ENCODE data around the gene PARP8.
A peak's percentile ranks its signal among the peaks of the same experiment; 100 is the strongest.
"Not testable (repeated sequence)": the region's sequence is repeated elsewhere in the genome, so short reads cannot be mapped to it uniquely, and the experiment has no call there.

Gene PARP8

DNA sequence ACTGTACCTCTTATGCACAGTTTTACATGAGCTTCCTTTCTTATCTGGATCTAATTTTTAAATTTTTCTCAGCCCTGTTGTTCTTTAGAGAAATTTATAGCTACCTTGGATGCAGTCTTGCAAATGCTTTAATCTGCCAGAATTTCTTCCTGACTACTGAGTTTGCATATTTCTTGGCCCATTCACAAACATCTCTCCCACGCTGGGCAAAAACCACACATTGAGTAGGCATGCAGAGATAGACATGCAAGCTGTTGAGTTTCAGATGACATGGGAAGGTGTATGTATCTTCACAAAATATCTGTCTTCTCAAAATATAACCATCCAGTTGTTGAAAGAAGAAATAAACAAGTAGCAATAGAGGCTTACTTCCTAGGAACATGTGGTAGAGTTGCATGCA lies 101.2 kb downstream of the PARP8 start:
- FAIRE-seq: peak; percentile 93
- DNase-seq (ENCODE audit: insufficient read length, low spot score): no peak

DNA sequence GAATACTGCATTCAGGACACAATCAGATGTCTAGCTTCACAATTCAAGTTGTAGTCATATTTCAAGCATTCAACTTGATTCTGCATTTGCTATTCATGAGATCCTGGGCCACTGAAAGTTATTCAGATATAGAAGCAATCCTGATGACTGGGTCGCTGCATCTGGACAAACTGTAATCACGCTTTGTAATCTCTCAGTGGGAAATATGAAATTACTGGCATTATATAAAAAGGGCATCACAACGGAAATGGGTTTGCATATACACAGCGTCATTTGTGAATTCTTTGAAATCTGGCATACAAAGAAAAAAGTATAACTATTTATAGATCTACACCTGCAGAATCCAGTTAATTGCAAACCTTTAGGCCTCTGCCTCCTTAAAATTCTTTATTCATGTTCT lies 102.2 kb downstream of the PARP8 start:
- DNase-seq (ENCODE audit: insufficient read length, low spot score) (no peak), FAIRE-seq (no peak)

DNA sequence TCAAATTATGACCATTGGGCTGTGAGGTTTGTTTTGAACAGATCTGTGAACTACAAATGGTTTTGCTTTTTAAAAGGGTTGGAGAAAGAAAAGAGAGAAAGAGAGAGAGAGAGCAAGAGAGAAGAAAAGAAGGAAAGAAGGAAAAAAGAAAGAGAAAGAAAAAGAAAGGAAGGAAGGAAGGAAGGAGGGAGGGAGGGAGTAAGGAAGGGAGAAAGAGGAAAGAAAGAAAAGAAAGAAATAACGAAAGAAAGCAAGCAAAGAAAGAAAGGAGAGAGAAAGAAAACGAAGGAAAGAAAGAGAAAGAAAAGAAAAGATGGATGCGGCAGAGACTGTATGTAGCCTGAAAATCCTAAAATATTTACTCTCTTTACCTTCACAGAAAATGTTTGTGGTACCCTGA lies 104.0 kb downstream of the PARP8 start:
- DNase-seq (ENCODE audit: insufficient read length, low spot score): no peak
- no peak for FAIRE-seq

DNA sequence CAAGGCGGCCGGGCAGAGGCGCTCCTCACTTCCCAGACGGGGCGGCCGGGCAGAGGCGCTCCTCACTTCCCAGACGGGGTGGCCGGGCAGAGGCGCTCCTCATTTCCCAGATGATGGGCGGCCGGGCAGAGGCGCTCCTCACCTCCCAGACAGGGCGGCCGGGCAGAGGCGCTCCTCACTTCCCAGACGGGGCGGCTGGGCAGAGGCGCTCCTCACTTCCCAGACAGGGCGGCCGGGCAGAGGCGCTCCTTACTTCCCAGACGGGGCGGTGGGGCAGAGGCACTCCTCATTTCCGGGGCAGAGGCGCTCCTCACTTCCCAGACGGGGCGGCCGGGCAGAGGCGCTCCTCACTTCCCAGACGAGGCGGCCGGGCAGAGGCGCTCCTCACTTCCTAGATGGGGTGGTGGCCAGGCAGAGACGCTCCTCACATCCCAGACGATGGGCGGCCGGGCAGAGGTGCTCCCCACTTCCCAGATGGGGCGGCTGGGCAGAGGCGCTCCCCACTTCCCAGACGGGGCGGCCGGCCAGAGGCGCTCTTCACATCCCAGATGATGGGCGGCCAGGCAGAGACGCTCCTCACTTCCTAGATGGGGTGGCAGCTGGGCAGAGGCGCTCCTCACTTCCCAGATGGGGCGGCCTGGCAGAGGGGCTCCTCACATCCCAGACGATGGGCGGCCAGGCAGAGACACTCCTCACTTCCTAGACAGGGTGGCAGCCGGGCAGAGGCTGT lies 108.2 kb downstream of the PARP8 start:
- FAIRE-seq; DNase-seq (ENCODE audit: insufficient read length, low spot score): not testable (repeated sequence)

DNA sequence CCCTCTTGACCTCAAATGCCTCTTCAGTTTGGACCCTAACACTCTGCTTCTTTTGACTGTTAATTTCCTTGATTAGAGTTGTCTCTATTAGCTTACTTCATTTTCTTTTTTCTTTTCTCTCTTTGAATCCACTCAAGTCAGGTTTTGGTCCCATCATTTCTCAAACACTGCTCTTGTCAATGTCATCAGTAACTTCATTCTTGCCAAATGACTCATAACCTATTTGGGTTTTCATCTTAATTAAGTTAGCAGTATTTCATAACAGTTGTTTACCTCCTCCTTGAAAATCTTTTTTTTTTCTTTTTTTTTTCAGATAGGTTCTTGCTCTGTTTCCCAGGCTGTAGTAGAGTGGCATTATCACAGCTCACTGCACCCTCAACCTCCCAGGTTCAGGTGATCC lies 119.6 kb downstream of the PARP8 start:
- FAIRE-seq: peak; percentile 66

DNA sequence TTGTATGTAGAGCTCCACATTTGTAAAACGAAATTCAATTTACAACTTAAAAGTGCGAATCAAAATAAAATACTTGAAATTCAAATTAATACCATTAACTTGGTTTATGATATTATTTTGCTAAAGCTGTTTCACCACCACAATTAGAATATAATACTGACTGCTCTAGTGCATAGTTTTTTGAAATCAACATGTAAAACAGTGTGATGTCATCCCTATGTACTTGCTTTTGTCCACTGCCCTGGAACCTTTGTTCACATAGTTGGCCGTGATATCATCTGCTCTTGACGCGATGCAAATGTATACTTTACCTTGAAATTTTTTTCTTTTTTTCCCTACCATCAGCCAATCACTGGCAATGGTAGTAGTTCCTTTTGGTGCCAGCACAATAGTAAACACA lies 125.4 kb downstream of the PARP8 start:
- FAIRE-seq (peak; percentile 72), DNase-seq (ENCODE audit: insufficient read length, low spot score) (no peak)

More for the DNA sequence above, 119.6 kb downstream of the PARP8 start:
- DNase-seq (ENCODE audit: insufficient read length, low spot score): no peak

DNA sequence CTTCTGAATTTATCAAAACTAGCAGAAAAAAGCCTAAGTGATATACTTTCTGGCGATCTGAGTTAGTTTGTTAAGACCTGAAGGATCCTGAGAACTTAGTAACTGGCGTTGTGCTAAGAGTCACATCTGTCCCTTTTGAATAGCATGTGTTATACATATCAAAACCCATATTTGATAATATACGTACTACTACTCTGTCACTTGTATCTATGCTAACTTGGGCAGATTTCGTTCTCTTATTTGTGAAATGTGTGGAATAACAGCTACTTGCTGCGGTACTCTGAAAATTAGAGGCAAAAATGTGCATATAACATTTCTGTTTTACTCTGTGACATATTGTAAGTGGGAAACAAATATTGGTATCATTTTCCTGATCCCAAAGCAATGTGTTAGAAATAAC lies 126.4 kb downstream of the PARP8 start:
- no peak for DNase-seq (ENCODE audit: insufficient read length, low spot score)
- peak; percentile 80 for FAIRE-seq

DNA sequence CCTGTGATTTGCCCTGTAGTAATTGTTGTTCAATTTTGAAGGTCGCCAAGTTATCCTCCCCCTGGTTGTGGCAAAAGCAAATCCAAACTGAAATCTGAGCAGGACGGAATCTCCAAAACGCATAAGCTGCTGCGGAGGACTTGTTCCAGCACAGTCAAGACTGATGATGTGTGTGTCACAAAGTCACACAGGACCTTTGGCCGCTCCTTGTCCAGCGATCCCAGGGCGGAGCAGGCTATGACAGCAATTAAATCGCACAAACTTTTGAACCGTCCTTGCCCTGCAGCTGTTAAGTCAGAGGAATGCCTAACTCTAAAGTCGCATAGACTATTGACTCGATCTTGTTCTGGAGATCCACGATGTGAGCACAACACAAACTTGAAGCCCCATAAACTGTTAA lies 128.4 kb downstream of the PARP8 start:
- FAIRE-seq: peak; percentile 94
- DNase-seq (ENCODE audit: insufficient read length, low spot score): no peak

DNA sequence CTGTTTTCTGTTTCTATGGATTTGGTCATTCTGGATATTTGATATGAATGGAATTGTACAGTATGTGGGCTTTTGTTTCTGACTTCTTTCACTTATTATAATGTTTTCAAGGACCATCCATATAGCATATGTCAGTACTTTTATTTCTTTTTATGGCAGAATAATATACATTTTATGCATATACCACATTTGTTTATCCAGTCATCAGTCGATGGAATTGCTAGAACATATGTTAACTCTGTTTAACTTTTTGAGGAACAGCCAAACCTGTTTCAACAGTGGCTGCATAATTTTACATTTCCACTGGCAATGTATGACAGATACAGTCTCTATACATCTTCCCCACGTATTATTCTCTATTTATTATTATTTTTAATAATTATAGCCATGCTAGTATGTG lies 131.6 kb downstream of the PARP8 start:
- peak; percentile 65 for FAIRE-seq
- DNase-seq (ENCODE audit: insufficient read length, low spot score): no peak

DNA sequence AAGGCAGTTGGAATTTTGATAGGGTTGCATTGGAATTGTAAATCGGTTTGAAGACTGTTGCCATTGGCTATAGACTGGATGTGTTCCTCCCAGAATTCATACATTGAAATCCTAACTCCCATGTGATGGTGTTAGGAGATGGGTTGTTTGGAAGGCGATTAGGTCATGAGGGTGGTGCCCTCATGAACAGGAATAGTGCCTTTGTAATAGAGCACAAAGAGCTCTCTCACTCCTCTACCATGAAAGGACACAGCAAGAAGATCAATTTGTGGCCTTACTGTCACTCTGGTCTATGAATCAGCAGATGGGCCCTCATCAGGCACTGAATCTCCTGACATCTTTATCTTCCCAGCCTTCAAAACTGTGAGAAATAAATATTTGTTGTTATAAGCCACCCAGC lies 133.2 kb downstream of the PARP8 start:
- FAIRE-seq (peak; percentile 79), DNase-seq (ENCODE audit: insufficient read length, low spot score) (no peak)

DNA sequence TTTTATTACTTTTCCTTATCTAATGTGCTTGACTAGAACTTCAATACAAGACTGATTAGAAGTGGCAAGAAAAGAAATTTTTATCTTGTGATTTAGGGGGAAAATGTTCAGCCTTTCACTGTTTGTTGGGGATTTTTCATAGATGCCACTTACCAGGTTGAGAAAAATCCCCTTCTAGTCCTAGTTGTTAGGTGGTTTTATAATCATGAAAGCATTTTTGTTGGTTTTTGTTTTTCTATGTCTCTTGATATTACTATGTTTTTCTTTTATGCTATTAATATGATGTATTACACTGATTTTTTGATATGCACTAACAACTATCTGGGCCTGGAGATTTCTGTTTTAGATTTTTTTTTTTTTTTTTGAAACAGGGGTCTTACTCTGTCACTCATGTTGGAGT lies 134.0 kb downstream of the PARP8 start:
- FAIRE-seq: no peak

DNA sequence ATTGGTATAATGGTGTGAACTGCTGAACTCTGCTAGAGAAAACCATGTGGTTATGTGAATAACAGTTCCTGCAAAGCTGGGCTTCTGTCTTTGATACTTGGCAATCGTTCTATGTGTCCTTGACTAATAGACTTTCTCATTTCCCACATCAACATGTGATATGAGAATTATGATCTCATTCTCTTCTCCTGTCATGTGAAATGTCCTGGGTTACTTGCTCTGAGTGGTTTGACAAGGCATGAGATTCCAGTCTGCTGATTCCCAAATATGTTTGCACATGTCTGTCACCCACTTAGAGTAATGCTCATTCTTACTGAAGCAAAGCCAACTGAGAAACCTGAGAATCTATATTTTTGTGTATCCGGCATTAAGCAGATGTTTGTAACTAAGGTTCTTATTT lies 141.2 kb downstream of the PARP8 start:
- DNase-seq (ENCODE audit: insufficient read length, low spot score) (no peak), FAIRE-seq (peak; percentile 91)

More for the DNA sequence above, 134.0 kb downstream of the PARP8 start:
- DNase-seq (ENCODE audit: insufficient read length, low spot score): no peak

DNA sequence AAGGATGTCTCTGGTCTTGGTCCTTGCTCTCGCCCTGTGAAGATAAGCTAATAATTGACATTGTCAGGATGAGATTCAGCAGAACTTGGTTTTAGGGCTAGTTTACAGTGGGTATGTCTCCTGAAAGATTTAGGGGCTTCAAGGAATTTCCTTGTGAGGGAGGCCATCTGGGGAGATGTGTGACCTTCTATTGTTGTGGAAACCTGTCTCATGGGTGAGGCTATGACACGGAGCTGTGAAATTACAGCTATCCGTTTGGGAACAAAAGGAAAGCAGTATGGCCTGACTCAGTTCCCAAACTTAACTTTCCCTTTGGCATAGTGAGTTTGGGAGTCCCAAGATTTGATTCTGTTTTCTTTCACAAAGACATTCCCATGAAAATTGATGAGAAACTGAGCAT lies 142.0 kb downstream of the PARP8 start:
- peak; percentile 90 for FAIRE-seq
- DNase-seq (ENCODE audit: insufficient read length, low spot score): no peak

DNA sequence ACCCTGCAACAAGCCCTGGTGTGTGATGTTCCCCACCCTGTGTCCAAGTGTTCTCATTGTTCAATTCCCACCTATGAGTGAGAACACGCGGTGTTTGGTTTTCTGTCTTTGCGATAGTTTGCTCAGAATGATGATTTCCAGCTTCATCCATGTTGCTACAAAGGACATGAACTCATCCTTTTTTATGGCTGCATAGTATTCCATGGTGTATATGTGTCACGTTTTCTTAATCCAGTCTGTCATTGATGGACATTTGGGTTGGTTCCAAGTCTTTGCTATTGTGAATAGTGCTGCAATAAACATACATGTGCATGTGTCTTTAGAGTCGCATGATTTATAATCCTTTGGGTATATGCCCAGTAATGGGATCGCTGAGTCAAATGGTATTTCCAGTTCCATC lies 145.3 kb downstream of the PARP8 start:
- DNase-seq (ENCODE audit: insufficient read length, low spot score): not testable (repeated sequence)
- FAIRE-seq: peak; percentile 33

DNA sequence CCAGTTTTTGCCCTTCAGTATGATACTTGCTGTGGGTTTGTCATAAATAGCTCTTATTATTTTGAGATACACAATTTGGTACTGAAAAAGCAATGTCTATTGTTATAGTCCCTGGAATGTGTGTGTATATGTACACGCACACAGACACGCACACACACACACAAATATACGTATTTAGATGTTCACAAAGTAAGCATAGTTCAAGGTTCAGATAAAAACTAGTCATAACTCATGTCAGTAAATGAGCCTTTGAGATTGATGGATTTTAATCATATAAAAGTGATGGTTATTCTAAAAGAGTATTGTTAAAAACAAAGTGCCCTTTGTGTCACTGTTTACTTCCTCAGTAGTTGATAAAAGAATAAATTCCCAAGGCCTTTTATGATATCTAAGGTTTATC lies 147.3 kb downstream of the PARP8 start:
- DNase-seq (ENCODE audit: insufficient read length, low spot score) (no peak), FAIRE-seq (no peak)

DNA sequence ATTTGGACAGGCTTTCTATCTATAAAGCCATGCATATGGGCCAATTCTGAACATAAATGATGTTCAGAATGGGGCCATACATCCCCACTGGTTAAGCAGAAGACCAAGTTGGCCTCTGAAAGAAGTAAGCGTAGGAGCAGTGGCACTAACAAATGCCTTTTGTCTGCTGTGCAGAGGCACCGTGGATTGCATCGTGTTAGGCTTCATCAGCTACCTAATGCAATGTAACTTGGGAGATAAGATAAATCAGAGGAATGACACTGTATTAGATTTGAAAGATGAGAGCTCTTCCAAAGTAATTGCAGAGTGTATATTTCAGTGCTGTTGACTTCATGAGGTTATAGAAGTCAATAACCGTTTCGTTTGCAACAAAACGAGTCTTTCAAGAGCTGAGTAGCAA lies 148.1 kb downstream of the PARP8 start:
- peak; percentile 80 for FAIRE-seq
- no peak for DNase-seq (ENCODE audit: insufficient read length, low spot score)

DNA sequence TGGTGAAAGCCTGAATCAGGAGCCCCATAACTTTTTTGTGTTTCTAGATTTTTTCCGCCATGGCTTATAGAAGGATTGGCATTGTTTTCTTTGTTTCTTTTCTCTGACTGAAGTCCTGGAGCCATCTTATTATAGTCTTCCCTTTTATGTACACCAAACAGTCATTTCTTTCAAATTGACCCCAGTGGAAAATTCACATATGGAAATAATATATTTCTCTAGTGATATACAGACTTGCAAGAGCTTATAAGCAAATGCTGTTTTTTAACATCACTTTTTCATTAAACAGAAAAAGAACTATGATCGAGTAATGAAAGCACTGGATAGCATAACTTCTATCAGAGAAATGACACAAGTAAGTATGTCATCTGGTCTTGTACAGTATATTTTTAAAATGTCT lies 155.6 kb downstream of the PARP8 start:
- FAIRE-seq (peak; percentile 20), DNase-seq (ENCODE audit: insufficient read length, low spot score) (no peak)

DNA sequence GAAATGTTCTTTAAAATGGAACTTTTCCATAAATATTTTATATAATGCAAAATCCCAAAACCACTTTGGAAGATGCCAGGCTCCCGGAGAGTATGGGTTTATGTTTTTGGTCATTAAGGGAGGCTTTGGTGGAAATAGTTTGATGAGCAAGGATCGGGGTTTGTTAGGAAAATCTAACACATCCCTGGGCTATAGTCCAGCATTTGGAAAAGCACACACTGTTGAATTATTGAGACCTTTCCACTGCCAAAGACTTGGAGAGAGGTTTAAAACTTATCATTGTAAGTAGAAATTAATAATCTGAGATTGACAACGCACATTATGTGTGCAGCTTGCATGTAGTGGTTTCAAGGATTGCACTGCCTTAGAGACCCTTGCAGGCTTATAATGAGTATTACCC lies 156.3 kb downstream of the PARP8 start:
- FAIRE-seq (peak; percentile 67), DNase-seq (ENCODE audit: insufficient read length, low spot score) (no peak)

DNA sequence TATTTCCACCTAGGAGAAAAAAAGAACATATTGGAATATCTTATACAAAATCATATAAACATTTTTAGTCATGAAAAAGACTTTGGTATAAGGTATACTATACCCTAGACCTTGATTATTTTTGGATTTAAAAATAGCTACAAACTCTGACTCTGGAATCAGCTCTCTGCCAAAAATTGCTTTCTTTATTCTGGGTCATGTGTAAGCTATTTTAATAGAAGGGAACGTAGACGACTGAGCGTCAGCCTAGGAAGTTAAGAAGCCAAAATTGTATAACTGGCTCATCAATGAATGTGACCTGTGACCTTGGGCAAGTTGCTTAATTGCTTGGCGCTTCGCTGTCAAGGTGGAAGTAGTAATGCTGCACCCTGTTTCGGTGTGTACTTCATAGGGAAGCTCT lies 157.1 kb downstream of the PARP8 start:
- FAIRE-seq (peak; percentile 79), DNase-seq (ENCODE audit: insufficient read length, low spot score) (no peak)

DNA sequence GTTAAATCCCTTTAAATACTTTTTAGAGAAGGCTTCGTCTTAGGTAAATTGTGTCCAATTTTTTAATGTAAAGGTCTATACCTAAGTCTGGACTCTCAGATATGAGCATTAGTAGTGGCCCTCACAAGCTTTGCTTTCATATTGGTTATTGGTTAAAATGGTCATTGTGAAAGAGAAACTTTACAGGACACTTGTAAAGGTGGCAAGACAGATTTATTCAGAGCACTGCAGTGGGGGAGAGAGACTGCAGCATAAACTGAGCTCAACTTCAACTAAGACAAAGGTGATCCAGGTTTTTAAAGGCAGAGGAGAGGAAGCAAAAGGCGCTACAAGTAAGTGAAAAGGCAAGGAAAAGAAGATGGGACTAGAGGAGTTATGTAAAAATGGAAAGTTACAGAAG lies 157.7 kb downstream of the PARP8 start:
- FAIRE-seq (peak; percentile 71), DNase-seq (ENCODE audit: insufficient read length, low spot score) (no peak)

DNA sequence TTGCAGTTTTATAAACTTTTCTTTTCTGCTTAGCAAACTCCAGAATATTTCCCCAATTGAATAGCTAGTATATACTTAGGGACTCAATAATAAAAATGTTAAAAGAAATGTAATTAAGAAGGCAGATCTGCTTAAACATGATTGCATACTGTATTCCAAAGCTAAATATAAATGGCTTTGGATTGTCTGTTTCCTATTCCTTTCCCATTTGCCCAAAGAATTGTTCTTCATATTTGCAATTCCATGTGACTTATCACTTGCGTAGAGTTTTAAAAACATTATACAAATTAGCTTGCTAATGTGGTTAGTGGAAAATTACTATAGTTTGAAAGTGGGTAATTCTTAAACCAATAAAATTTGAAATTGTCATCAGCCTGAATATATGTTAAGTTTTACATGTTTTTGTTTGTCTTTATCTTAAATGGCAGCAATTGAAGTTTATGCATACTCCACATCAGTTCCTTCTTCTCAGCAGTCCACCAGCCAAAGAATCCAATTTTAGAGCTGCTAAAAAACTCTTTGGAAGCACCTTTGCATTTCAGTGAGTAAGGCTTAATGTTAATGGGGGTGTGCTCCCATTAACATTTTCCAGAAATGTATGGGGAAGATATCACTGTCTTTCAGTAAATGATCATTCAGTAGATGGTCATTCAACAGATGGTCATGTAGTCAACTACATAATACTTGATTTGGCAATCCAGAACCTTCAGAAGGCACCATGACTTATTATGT lies 161.2 kb downstream of the PARP8 start:
- no peak for DNase-seq (ENCODE audit: insufficient read length, low spot score)
- FAIRE-seq: no peak

DNA sequence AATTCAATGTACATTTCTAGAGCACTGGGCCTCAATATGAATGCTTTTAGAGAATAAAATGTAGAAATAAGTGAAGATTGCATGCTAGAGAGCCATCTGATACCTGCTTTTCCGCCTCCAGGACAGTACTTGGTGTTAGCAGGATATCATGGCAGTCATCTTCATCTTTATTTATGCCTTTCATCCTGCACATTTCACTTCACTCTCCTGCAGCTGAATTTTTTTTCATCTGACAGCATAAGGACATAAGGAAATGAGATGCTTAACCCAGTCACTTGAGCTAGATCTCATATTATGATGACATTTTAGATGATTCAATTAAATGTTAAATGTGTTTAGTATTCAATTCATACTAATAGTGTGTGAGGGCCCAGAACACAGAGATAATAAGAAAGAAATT lies 162.6 kb downstream of the PARP8 start:
- no peak for DNase-seq (ENCODE audit: insufficient read length, low spot score)
- FAIRE-seq: peak; percentile 86

All from HTR-8/SVneo (cell line).